HK-2 (cell line): Measurements from ENCODE around the gene WIPF3.

Source experiments
- DNase-seq: peaks from one replicate; pipeline ENCODE4 v3.0.0-alpha.2; 2018; ENCODE audit not compliant: unreplicated experiment

The WIPF3 gene

DNA sequence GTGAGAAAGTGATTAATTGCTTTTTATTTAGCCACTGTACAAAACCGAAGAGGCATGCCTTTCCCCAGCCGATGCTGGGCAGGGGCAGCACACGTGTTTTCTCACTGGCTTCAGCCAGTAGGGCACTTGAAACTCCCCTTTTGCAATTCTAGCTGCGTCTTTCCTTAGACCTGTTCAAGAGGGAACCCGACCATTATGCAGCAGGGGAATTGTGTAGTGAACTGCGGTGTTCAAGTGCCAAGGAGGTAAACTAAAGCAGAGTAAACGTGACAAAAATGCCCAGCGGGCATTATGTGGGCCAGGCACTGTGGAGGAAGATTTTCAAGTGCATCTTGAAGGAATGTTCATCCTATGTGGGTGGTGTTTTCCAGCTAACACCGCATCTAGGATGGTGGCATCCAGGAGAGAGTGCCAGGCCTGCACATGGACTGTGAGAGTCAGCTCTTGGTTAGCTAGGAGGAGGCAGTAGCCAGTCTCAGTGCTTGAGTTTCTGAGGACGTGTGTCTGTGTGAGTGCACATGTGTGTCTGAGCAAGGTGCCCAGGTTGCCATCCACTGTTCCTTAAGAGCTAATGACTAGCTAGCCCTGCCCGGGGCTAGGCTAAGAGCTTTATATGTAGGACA lies 3.3 kb downstream of the WIPF3 start:
- no peak for DNase-seq

DNA sequence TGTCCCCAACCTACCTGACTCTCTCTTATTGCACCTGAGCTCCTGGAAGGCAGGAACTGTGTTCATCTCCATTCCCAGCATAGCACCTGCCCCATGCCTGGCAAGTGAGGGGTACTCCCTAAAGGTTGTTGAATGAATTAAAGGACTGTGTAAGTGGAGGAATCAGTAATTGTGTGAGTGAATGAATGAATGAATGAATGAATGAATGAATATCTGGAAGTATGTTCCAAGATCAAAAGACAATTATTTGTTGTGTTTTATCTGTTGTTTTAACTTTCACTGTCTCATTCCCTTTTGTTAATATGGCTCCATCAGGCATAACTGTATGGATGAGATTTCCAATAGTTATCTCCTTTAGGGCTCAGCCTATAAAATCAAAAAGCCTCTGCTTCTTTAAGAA lies 4.0 kb downstream of the WIPF3 start:
- DNase-seq = no peak

DNA sequence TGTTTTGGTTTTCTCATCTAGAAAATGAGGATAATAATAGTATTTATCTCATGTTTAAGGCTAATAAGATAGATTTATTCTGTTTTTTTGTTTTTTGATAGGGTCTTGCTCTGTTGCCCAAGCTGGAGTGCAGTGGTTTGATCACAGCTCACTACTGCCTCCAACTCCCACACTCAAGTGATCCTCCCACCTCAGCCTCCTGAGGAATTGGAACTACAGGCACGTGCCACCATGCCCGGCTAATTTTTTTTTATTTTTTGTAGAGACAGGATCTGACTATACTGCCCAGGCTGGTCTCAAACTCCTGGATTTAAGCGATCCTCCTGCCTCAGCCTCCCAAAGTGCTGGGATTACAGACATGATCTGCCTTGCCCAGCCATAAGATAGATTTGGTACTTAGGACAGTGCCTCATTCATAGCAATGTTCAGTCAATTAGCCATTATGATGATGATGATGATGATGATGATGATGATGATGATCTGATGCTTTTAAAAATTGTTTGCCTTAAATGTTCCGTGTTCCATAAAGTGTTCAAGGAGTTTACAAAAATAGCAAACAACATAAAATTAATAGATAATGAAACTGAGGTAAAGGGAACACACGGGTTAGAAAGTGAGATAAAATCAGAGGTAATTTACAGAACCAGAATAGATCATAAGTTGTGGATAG lies 4.6 kb downstream of the WIPF3 start:
- no peak for DNase-seq

- no peak for DNase-seq
These were observed 5.3 kb downstream of the WIPF3 start for GRCh38 chr7:29811586-29811985.

DNA sequence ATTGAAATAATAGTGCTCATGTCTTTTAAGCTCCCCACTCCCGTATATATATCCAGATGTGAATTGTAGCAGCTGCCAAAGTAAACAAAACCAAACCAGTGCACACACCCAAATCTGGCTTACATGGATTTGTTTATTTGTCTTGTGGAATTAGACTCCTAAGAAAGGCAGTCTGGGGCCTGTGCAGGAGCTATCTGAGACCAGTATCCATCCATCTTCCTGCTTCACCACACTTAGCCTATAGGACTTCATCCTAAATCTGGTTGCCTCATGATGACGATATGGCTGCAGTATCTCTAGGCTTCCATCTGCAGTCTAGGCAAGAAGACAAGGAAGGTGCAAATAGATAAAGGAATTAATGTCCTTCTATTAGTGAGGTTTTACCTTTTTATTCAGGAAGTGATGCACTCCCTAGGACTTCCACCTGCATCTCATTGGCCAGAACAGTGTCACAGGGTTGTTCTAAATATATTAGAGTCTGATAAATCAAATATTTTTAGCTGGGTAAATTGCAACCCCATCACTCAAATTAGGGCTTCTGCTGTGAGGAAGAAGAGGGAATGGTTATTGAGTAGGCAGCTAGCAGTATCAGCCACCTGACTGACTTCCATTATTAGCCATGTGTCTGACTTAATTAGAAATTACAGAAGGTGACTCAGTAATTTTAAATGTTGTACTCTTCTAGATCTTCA lies 6.0 kb downstream of the WIPF3 start:
- DNase-seq = no peak

DNA sequence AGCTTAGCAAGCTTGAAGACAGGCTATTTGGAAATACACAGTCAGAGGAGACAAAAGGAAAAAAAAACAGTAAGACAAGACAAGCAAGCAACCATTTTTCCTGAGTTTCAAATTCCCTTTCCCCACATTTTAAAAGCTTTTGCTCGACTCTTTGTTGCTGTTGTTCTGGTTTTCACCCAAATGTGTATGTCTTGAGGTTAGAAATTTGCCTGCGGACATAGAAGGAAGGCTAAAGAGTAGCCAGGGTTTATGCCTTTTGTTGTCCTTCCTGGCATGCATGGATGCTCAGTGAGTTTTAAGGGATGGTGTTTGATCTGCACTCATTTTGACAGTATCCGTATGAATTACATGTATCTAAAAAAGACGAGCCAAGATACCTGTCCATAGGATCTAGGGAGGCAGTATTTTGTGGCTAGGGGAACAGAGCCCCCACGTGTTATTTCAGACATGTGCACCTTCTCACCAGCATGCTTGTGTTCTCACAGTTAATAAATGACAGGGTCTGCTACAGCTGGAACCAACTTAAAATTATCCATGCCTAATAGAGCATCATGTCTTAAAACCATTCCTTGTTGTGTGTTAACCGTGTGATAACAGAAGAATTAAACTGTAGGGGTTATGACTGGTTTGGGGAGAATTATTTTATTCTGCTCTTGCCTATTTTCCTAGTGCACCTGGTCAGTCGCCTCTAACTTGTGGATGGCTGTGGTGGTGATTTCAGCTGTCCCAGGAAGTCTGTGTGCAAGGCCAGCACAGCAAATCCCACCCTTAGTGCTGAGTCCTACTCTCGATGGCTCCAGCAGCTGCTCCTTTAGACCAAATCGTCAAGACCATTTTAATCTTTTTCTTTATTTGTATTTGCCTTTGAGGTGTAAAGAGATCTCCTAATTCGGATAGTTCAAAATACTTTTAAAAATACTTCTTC lies 9.1 kb downstream of the WIPF3 start:
- DNase-seq = no peak

GRCh38 chr7:29818308-29818707 lies 12.0 kb downstream of the WIPF3 start:
- DNase-seq = no peak

DNA sequence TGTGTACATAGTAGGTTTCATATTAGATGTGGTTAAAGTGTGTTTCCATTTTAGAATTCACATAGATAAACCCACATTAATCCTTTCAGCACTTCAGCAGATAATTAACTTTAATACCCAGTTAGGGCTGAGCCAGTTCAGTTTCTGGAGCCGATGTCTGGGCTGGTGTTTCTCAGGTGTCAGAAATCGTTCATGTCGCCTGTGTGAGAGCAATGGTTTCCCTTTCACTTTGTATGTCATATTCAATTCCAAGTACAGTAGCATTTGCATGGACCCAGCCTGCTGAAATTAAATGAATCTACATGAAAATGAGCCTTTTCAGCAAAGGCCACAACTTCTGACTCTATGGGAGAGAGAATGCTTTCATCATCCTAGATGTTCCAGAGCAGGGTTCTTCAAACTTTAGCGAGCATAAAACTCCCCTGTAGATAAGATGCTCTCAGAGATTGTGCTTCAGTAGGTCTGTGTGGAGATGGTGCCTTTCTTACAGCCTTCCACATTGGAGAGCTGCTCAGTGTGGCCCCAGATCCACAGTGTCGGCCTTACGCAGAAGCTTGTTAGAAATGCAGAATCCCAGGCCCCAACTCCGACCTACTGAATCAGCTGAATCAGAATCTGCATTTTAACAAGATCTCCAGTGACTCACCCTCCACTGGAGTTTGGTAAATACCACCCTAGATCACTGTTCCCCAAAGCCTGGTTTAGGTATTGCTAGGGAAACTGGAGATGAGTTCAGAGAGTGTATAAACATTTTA lies 19.6 kb downstream of the WIPF3 start:
- DNase-seq = no peak

DNA sequence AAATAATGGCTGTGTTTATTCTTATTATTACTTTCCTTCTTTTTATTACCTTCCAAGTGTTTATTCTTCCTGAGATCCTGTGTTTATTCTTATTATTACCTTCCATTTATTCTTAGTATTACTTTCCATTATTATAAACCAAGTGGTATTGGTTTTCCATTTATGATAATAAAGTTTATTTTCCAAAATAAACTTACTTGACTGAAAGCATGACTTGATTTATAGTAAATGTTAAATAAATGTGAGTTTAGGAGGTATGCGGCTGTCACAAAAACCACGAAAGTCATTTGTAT lies 20.2 kb downstream of the WIPF3 start:
- DNase-seq = no peak

GRCh38 chr7:29826904-29827303 lies 20.6 kb downstream of the WIPF3 start:
- no peak for DNase-seq

DNA sequence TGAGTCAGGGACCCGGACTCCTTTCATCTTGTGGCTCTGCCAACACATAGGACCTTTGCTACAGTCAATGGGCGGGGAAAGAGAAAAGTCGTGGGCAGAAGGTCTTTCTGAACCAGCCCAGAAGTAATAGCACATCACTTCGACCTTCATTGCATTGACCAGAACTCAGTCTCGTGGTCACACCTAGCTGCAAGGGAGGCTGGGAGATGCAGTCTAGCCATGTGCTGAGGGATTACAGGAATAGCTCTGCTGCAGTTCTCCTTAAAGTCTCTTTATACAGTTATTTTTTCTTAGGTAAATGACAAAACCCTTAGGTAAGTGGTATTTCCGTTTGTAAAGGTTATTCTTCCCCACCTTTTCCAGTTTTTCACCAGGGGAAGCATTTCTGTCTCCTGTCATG lies 25.4 kb downstream of the WIPF3 start:
- DNase-seq = no peak

DNA sequence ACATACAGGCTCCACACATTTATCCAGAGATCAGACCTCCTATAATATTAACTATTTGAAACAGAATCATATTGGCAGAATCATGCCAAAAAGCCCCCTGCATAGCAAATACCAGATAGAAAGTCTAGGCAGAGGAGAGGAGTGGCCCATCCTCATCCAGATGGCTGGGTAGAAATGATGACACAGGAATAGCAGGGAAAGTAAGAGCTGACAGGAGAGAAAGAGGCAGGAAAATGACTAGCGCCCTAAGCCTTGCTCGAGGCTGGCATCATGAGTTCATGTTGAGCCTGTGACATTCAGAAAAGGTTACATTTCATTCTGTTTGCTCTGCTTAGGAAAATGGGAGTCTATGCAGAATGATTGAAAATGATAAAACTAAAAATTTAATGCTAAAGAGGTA lies 27.6 kb downstream of the WIPF3 start:
- no peak for DNase-seq

DNA sequence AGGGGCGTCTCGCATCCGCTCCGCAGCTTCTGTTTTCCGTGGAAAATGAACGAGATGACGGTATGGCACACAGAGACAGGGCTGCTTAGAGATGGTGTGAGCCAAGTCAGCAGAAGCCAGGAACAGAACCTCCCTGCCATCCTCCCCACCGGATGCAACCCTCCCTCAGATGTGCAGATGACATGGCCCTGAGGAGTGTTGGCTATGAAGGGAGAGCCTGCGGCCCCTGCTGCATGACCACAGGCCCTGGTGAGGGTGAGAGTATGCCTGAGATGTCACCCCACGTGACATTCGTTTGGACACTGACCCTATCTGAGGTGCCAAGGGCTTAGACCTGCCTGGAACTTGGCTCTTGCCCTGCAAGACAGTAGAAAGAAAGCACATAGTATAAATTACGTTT lies 29.4 kb downstream of the WIPF3 start:
- DNase-seq = no peak

DNA sequence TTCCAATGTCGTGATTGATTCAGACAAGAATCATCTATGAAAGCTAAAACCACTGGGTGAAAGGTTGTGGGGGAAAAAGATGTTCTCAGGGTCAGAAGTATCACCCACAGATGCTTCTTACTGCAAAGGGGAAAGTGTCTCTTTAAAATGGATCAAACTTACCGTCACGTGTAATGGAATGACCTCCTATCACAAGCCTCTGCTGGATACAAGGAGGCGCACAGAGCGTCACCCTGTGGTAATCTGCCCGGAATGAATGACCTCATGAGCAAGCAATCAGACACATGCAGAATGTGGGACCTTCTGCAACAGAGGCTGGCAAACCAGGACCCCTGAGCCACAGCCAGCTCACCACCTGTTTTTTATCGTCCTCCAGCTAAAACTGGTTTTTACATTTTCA lies 33.0 kb downstream of the WIPF3 start:
- no peak for DNase-seq

DNA sequence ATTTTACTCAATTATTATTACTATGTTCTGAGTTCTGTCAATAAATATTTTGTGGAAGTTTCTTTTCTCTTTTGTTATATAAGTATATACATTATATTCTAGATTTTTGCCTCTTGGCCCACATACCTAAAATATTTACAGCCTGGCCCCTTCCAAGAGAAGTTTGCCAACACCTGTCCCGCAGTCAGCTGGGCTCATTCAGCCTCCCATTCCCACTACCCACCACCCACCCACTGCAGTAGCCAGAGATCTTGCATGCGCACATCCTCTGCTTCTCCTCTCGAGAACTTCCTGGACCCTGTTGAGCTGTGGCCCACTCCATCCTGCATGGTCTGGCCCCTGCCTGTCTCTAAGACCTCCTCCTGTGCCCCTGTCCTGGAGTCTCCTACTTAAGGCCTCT lies 33.6 kb downstream of the WIPF3 start:
- no peak for DNase-seq

DNA sequence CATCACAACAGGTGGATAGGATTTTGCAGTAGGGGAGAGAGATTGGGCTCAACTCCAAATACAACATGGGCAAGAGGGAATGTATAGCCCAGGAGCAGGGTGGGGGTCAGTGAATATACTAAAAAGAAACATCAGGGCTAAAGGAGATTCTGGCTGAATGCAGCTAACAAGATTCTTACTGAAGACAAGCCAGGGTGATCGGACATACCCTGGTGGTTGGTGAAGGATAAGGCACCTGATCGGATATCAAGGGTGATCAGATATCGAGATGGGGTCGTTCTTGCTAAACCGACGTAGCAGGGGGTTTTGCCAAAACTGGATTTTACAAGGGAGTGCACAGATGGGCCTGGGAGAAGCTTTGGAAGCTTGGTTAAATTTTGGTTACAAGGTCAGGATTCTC lies 34.4 kb downstream of the WIPF3 start:
- no peak for DNase-seq

GRCh38 chr7:29841926-29842701 lies 35.8 kb downstream of the WIPF3 start:
- DNase-seq = no peak

DNA sequence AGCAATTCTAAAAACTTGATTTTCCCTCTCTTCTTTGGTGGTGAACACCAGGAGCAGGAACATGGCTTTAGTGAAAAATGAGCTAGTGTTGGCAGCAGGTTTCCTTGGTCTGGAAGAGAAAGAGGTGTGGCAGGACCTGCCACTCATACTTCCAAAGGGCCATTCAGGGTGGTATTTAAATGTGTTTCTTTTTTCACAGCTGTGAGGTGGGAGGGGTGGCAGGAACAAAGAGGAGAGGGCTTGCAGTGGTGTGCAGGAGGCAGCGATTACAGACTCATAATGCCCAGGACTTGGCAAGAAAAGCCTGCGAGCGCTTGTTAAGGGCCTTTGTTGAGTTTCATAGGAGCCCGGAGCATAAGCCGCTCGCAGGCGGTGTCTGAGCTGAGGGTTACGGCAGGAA lies 36.8 kb downstream of the WIPF3 start:
- no peak for DNase-seq

DNA sequence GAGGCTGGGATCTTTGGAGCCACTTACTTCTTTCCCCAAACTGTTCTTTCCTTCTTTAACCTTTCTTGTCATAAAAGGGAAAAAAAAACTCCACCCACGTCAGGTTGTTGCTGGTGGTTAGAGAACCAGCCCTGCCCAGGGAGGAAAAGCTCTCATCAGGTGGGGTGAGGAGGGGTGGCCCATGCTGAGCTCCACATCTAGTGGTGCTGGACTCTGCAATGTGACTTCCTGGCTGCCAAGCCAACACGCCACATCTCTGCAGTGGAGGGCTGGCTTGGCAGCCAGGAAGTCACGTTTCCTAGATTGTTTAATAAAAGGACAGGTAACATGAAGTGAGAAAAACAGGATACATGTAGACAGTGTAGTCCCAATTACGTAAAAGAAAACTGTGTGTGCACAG lies 37.4 kb downstream of the WIPF3 start:
- DNase-seq = no peak

DNA sequence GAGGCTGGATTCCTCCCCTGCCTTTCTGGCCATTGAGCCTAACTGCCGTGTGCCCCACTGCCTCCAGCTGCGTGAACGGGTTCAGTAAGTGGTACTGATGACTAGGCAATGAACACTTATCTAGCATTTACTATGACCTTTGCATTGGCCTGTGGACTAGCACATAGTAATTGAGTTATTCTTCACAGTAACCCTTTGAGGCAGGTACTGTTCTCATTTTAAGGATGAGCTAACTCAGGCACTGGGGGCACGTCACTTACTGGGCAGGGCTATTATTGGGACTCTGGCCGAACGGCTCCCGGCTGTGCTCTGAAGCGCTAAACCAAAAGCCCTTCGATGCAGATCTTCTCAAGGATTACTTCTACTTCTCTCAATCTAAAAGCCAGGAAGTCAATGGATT lies 38.3 kb downstream of the WIPF3 start:
- DNase-seq = no peak

GRCh38 chr7:29847496-29847895 lies 41.2 kb downstream of the WIPF3 start:
- no peak for DNase-seq
